GM21423 (cell line): Measurements from ENCODE around the gene MAML1.
"Not testable (repeated sequence)": the region's sequence is repeated elsewhere in the genome, so short reads cannot be mapped to it uniquely, and the experiment has no call there.

ENCODE experiments used
- ATAC-seq: cut with Tn5 transposase; IDR thresholded peaks from one replicate; pipeline ENCODE4 v1.9.1; 2021; ENCODE audit warnings: mild to moderate bottlenecking, moderate library complexity; ENCODE audit not compliant: unreplicated experiment

The MAML1 gene

GRCh38 chr5:179766726-179767455, 34.3 kb downstream of the MAML1 start:
- ATAC-seq, result no peak

- ATAC-seq, result no peak
Observed at GRCh38 chr5:179767496-179768100, 35.0 kb downstream of the MAML1 start.

- ATAC-seq, result no peak
Observed at GRCh38 chr5:179768326-179769085, 35.9 kb downstream of the MAML1 start.

- ATAC-seq, result no peak
Observed at GRCh38 chr5:179769271-179769670, 36.6 kb downstream of the MAML1 start.

- no peak for ATAC-seq
Observed at GRCh38 chr5:179769796-179770195, 37.2 kb downstream of the MAML1 start.

GRCh38 chr5:179771311-179771895, 38.8 kb downstream of the MAML1 start:
- no peak for ATAC-seq

- no peak for ATAC-seq
Observed at GRCh38 chr5:179772351-179772750, 39.7 kb downstream of the MAML1 start.

- no peak for ATAC-seq
Observed at GRCh38 chr5:179773686-179774040, 41.0 kb downstream of the MAML1 start.

GRCh38 chr5:179774442-179774841, 41.8 kb downstream of the MAML1 start:
- ATAC-seq, result no peak

GRCh38 chr5:179776411-179776938, 43.9 kb downstream of the MAML1 start:
- ATAC-seq, result no peak

GRCh38 chr5:179777456-179777855, 44.8 kb downstream of the MAML1 start:
- ATAC-seq, result no peak

GRCh38 chr5:179777909-179778308, 45.3 kb downstream of the MAML1 start:
- no peak for ATAC-seq

GRCh38 chr5:179778591-179778990, 46.0 kb downstream of the MAML1 start:
- no peak for ATAC-seq

GRCh38 chr5:179779826-179780225, 47.2 kb downstream of the MAML1 start:
- ATAC-seq, result no peak

GRCh38 chr5:179780362-179780761, 47.7 kb downstream of the MAML1 start:
- ATAC-seq, result no peak

GRCh38 chr5:179781846-179782245, 49.2 kb downstream of the MAML1 start:
- ATAC-seq, result no peak

GRCh38 chr5:179783128-179783527, 50.5 kb downstream of the MAML1 start:
- ATAC-seq, result no peak

- no peak for ATAC-seq
Observed at GRCh38 chr5:179786861-179787260, 54.2 kb downstream of the MAML1 start.

GRCh38 chr5:179788193-179788854, 55.7 kb downstream of the MAML1 start:
- no peak for ATAC-seq

- ATAC-seq, result not testable (repeated sequence)
Observed at GRCh38 chr5:179789278-179789677, 56.7 kb downstream of the MAML1 start.
